GM21381 (cell line): Measurements from ENCODE around the gene ZNF236.
"Not testable (repeated sequence)": the region's sequence is repeated elsewhere in the genome, so short reads cannot be mapped to it uniquely, and the experiment has no call there.

ENCODE experiments used
- ATAC-seq: cut with Tn5 transposase; IDR thresholded peaks from one replicate; pipeline ENCODE4 v1.9.1; 2021; ENCODE audit warnings: mild to moderate bottlenecking, moderate library complexity; ENCODE audit not compliant: unreplicated experiment

Gene ZNF236

DNA sequence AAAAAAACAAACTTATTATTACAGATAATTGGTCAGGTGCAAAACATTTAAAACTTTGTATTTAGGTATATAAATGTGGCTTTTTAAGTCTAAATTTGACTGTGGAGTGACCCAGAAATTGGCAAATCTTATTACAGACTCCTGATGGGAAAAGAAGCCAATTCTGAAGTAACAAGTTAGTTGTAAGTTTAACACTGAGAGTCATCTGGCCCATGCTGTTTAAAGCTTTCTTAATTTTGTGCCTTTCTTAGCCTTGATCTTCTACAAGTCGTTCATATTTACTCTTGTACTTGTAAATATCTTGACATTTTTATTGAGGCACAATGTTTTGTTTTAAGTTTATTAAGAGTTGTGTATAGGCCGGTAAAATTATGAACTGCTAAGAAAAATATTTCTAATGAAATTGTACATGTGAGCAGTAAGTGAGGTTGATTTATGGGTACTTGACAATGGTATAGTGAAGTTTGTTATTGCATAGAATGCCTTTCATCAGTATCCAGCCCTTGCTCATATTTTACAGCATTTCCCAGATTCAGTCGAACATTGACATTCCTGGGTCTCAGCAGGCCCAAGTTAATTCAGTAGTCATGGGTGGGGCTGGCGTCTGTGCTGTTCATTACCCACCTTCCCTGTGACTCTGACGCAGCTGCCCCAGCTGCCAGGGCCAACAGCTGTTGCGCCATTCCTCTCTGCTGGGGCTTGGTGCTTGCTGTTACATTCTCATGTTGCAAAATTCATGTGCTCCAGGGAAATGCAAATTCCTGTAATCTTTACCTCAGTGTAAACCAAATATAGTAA lies 121.4 kb downstream of the ZNF236 start:
- no peak for ATAC-seq

DNA sequence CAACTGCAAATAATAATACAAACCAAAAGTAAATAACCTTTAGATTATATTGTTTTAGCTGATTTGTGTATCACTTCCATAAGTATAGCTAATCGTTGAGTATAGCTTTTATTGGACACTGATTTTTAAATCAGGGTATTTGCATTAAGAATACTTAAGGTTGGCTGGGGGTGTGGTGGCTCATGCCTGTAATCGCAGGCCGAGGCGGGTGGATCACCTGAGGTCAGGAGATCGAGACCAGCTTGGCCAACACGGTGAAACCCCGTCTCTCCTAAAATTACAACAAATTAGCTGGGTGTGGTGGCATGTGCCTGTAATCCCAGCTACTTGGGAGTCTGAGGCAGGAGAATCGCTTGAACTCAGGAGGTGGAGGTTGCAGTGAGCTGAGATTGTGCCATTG lies 122.0 kb downstream of the ZNF236 start:
- not testable (repeated sequence) for ATAC-seq

DNA sequence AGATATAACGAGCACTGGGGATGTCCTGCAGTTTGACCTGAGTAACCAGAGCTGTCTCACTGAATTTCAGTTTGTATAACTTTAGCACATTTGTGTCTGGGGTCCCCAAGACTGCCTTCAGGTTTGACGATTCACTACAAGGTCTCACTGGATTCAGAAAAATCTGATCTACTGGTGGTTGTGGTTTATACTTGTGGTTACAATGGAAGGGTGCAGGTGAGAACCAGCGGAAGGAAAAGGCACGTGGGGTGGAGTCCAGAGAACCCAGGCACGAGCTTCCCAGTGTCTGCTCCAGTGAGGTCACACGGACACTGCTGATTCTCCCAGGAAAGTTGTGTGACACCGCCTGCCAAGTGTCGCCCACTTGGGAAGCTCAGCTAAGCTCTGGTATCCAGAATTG lies 126.0 kb downstream of the ZNF236 start:
- no peak for ATAC-seq

DNA sequence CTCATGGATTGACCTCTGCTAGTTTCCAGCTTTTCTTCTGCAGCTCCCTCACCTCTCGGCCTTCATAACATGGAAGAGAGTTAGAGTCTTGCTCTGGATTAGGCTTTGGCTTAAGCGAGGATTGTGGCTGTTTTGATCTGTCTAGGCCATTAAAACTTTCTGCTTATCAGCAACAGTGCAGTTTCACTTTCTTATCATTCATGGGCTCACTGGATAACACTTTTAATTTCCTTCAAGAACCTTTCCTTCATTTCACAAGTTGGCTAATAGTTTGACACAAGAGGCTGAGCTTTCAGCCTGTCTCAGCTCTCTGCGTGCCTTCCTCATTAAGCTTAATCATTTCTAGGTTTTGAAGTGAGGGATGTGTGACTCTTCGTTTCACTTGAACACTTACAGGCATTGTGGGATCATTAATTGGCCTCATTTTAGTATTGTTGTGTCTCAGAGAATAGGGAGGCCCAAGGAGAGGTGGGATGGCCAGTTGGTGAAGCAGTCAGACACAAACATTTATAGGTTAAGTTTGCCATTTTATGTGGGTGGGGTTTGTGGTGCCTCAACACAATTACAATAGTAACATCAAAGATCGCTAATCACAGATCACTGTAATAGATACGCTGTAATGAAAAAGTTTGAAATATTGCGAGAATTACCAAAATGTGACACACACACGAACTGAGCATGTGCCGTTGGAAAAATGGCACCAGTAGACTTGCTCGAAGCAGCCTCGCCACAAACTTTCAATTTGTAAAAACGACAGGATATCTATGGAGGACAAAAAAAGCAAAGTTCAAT lies 129.3 kb downstream of the ZNF236 start:
- ATAC-seq, result peak; percentile 78

DNA sequence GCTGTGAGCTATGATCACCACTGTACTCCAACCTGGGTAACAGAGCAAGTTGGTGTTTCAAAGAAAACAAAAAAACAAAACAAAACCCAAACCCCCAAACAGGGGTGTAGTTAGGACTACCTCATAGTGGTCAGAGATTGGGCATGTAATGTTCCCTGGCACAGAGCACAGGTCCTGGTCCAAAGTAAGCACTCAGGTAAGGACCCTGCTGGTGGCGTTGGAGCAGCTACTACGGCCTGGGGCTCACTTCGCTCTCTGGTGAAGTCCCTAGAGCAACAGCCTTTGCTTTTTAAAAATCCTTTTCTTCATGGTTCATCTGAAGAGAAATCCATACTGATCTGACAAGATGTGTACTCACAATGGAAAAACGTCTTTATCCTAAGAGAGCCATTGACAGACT lies 130.4 kb downstream of the ZNF236 start:
- no peak for ATAC-seq

DNA sequence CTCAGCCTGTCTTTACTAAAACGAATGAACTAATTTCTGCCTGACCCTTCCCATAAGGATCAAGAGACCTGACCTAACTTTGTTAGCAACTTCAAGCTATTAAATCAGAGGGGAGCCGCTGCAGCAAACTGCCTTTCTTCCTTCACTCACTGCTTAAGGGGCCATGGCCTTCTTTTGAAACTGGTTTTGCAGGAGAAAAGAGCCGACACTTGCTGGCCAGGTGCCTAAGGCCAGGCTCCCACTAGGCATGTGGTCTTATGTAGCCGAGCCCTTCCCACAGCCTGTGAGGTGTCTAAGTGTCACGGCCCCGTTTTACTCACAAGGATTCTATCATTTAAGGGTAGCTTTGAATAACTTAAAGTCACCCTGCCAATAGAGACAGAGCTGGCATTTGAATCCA lies 130.8 kb downstream of the ZNF236 start:
- no peak for ATAC-seq

DNA sequence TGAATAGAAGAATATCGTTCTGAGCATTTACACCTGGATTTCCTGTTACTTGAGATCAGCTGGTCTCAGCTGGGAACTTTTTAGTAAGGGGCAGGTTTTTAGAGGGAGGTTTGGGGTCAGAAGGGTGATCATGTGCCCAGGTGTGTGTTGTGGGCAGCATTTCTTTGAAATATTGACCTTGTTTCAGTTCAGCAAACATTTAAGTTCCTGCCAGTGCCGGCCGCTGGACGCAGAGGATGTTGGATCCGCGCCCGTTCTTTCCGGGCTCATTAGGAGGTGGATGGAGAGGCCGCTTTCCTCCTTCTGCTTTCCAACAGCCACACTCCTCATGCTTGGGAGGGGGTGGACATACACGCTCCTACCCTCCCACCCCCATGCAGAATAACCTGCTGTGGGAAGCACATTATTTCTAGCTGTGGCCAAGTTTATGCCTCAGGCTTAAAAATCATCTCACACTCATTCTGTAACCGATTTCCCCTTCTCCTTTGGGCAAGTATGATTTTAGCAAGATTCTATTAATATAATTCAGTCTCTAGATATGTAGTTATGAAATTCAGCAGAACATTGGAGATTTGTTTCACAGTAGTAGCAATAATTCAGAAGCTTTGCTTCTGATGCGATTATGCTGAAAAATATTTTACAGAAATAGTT lies 131.4 kb downstream of the ZNF236 start:
- ATAC-seq, result no peak

DNA sequence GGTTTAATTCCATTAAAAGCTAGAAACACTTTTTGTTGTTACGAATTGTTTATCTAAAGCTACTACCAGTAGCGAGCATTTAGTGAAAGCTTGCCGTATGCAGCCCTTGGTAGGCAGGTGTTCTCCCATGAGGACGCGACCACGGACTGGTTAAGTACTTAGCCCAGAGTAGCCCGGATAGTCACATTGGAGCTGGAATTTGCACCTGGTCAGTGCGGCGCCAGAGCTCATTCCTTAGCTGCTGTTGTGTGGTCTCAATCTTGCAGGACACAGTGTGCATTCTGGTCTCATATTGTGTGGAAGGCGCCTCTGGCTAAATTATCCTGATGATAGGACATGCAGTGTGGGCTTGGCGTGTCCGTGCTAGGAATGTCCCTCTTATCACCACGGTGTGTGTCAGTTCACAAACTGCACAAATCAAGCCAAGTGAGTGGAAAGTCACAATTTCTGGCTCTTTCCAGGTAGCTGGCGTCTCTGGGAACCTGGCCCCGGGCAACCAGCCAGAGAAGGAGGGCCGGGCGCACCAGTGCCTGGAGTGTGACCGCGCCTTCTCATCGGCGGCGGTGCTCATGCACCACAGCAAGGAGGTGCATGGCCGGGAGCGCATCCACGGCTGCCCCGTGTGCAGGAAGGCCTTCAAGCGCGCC lies 133.3 kb downstream of the ZNF236 start:
- no peak for ATAC-seq

DNA sequence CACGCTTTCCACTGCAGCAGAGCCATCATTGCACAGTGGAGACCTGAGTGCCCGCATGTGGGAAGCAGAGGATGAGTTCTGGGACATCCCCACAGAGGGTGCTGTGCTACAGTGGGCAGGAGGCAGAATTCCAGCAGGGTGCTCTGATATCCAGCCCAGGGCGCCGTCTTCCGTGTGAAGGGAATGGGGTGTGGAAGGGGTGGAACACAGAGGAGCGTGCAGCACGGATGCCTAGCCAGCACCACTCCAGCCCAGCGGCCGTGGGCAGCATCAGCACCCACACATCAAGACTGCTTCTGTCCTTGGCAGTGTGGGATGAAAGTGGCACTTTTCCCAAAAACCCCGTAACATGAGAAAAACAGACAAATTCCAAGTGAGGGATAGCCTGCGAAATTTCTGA lies 134.3 kb downstream of the ZNF236 start:
- no peak for ATAC-seq

DNA sequence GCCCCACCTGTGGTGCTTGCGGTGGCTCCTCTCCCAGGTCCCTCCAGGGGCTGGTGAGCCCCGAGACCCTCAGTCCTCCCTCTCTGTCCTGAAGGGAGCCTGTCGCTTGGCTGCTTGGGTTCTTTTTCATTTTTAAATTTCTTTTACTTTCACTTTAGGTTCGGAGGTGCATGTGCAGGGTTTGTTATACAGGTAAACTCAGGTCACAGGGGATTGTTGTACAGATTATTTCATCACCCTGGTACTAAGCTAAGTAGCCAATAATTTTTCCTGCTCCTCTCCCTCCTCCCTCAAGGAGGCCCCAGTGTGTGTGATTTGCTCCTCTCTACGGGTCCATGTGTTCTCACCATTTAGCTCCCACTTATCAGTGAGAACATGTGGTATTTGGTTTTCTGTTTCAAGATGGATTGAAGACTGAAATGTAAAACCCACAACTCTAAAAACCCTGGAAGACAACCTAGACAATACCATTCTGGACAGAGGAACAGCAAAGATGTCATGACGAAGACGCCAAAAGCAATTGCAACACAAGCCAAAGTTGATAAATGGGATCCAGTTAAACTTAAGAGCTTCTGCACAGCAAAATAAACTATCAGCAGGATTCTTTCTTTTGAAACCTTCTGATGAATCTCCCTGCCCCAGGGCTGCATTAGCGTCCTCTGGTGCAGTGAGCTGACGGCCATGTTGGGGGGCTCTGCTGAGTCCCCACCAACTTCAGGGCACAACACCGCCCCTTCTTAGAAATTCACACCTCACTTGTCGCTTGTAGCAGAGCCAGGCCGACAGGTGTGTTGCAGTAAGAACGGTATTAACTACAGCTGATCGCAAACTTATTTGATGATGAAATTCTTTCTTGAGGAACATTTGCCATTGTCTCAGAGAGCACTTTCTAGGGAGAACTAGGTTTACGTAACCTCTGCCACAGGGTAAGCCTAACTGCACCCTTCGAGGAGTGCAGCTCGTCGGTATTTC lies 135.3 kb downstream of the ZNF236 start:
- no peak for ATAC-seq

DNA sequence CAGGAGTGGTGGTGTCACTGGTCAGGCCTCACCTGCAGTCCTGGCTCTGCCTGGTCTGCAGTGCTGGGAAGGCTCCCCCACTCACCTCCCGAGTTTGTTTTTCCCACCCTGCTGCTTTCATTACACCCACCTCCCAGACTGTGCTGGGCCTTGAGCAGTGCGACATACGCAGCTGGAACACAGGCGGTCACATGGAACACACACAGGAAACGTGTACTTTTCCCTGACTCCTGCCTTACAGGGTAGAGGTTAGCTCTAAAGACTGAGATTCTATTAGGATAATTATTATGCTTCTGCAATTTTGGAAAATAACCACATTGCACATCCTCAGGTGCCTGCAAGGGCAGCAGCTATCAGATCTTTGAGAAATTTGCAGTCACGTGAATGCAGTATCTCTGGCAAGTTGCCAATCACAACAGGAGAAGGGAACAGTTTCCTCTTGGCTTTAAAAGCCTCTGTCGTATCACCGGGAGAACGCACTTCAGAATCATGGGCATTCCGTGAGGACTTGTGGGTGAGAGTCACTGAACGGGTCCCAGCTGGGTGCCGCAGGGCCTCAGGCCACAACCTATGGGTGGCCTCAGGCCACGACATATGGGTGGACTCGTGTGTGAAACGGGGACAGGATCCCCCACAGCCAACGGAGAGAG lies 136.5 kb downstream of the ZNF236 start:
- ATAC-seq, result no peak

DNA sequence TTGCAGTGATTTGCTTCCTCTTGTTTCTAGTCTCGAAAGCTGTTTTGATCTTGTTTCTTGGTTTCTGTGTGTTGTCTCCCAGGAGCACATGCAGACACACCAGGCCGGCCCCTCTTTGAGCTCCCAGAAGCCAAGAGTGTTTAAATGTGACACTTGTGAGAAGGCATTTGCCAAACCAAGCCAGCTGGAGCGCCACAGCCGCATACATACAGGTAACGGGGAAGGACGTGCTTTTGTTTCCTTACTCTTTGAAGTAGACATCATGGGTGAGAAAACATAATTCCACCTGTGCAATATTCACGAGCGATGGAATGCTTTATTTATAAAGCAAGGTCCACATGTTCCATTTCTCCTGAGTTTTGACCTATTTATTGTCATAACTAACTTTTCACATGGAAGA lies 137.2 kb downstream of the ZNF236 start:
- ATAC-seq, result no peak

DNA sequence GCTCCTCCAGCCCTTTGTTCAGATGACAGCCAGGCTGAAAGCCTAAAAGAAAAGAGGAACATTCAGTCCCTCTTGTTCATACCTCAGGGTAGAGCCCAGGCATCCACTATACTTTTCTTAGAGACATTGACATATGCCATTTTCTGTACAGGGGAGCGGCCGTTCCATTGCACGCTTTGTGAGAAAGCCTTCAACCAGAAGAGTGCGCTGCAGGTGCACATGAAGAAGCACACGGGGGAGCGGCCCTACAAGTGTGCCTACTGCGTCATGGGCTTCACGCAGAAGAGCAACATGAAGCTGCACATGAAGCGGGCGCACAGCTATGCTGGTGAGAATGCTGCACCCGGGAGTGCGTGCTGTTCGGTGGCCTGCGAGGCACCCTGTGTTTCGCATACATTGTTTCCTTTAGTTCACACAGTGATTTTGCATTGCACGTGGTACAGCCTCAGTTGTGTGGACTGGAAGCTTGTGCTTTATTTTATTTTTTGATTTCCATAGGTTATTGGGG lies 138.2 kb downstream of the ZNF236 start:
- ATAC-seq, result no peak

DNA sequence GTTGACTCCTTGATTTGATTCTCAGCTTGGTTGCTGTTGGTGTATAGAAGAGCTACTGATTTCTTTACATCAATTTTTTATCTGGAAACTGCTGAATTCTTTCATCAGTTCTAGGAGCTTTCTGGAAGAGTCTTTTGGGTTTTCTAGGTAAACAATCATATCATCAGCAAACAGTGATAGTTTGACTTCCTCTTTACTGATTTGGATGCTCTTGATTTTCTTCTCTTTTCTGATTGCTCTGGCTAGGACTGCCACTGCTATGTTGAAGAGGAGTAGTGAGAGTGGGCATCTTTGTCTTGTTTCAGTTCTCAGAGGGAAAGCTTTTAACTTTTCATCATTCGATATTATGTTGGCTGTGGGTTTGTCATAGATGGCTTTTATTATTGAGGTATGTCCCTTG lies 140.5 kb downstream of the ZNF236 start:
- ATAC-seq, result no peak

DNA sequence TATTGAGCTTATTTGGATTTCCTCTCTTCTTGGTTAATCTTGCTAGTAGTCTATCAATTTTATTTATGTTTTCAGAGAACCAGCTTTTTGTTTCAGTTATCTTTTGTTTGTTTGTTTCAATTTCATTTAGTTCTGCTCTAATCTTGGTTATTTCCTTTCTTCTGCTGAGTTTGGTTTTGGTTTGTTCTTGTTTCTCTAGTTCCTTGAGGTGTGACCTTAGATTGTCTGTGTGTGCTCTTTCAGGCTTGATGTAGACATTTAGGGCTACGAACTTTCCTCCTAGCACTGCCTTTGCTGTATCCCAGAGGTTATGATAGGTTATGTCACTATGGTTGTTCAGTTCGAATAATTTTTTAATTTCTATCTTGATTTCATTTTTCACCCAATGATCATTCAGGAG lies 141.6 kb downstream of the ZNF236 start:
- ATAC-seq, result peak; percentile 54

DNA sequence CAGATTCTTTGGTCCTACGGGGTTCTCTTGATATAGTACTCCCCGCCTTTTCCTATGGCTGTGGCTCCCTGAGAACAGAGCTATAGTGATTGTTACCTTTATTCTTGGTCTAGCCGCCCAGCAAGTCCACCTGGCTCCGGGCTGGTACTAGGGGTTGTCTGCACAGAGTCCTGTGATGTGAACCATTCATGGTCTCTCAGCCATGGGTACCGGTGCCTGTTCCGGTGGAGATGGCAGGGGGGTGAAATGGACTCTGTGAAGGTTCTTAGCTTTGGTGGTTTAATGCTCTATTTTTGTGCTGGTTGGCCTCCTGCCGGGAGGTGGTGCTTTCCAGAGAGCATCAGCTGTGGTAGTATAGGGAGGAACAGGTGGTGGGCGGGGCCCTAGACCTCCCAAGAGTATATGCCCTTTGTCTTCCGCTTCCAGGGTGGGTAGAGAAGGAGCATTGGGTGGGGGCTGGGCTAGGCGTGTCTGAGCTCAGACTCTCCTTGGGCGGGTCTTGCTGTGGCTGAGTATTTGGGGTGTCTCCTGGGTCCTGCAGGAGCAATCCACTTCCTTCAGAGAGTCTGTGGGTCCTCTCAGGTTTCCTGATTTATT lies 143.3 kb downstream of the ZNF236 start:
- ATAC-seq, result peak; percentile 72

DNA sequence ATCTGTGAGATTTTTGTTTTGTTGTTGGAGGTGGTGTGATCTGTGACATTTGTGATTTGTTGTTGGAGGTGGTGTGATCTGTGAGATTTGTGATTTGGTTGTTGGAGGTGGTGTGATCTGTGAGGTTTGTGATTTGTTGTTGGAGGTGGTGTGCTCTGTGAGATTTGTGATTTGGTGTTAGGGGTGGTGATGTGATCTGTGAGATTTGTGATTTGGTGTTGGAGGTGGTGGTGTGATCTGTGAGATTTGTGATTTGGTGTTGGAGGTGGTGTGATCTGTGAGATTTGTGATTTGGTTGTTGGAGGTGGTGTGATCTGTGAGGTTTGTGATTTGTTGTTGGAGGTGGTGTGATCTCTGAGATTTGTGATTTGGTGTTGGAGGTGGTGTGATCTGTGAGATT lies 144.9 kb downstream of the ZNF236 start:
- not testable (repeated sequence) for ATAC-seq

DNA sequence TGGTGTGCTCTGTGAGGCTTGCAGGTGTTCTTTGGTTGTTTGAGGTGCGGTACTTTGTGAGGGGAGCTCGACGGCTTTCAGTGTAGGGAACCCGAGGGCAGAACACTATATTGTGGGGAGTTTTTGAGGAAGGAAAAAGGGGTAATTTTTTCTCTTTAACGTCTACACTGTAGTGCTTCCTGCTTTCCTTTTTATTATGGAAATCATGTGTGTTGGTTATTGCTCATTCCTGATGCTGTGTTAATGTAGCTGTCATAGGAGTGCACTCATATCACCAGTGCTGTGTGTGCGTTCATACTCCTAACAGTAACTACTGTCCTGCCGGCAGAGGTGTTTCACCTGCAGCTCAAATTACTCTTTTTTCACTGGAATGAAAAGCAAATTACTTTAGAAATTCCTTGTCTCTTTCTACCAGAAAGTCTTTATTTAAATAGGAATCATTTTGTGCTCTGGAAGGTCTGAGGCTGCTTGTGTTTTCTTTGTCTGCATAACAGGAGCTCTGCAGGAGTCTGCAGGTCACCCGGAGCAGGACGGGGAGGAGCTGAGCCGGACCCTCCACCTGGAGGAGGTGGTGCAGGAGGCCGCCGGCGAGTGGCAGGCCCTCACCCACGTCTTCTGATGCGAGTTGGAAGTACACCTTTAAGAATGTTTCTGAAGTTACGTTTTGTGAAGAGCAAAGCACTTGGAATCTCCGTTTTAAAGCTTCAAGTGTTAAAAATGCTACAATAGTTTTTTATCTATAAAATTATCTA lies 145.5 kb downstream of the ZNF236 start:
- no peak for ATAC-seq
